OCI-LY7 (cell line): Measurements from ENCODE around the gene PTCH1. TPM values are rescaled to one million over a fixed set of nuclear protein-coding genes. Genes with fewer than 3 reads are reported as not detected.

Experiments
- BruUV-seq: library from RNA; stranded (reverse); fragments of 400-500 nt; replicated peaks from 2 replicates; lab custom pipeline; 2021; lab: Mats Ljungman, UMichigan
- CTCF ChIA-PET: fragments of 300-600 bp; sonication (Branson Sonifier 250); formaldehyde crosslinking; loops from one replicate; lab custom pipeline; 2022; ENCODE audit warnings: antibody characterized with exemption; ENCODE audit not compliant: unreplicated experiment; lab: Charles Lee
- POLR2A ChIA-PET: fragments of 300-600 bp; sonication (Branson Sonifier 250); formaldehyde crosslinking; loops from one replicate; lab custom pipeline; 2022; ENCODE audit warnings: antibody characterized with exemption; lab: Charles Lee
- DNase-seq: peaks from one replicate; pipeline ENCODE4 v3.0.0-alpha.2; 2015; ENCODE audit warnings: low spot score
- H2AFZ ChIP-seq: fragments of 200-600 bp; sonication (generic), shearing (Covaris generic); 2 replicates; pipeline ENCODE4 v1.6.1; 2014; ENCODE audit warnings: mild to moderate bottlenecking, antibody characterized with exemption, low read length, moderate library complexity
- H3K27ac ChIP-seq: fragments of 200-600 bp; sonication (generic); 2 replicates; pipeline ENCODE4 v1.5.1; 2014; ENCODE audit warnings: mixed run types, low read depth, mild to moderate bottlenecking, moderate library complexity, low read length, inconsistent platforms; ENCODE audit not compliant: poor library complexity, severe bottlenecking
- H3K36me3 ChIP-seq: fragments of 200-600 bp; sonication (generic); 2 replicates; pipeline ENCODE4 v1.6.1; 2014; ENCODE audit warnings: mild to moderate bottlenecking, antibody characterized with exemption, low read length, moderate library complexity, mixed read lengths; ENCODE audit not compliant: insufficient read depth
- H3K4me1 ChIP-seq: fragments of 200-600 bp; sonication (generic); 2 replicates; pipeline ENCODE4 v1.5.1; 2014; ENCODE audit warnings: mild to moderate bottlenecking, low read length; ENCODE audit not compliant: insufficient read depth, poor library complexity, severe bottlenecking
- H3K4me2 ChIP-seq: fragments of 200-600 bp; sonication (generic); 2 replicates; pipeline ENCODE4 v1.6.1; 2014; ENCODE audit warnings: mild to moderate bottlenecking, low read length
- H3K4me3 ChIP-seq: fragments of 200-600 bp; sonication (generic); 2 replicates; pipeline ENCODE4 v1.5.1; 2014; ENCODE audit warnings: mild to moderate bottlenecking, low read depth, low read length; ENCODE audit not compliant: poor library complexity, severe bottlenecking
- H3K79me2 ChIP-seq: fragments of 200-600 bp; sonication (generic); 2 replicates; pipeline ENCODE4 v1.6.1; 2016; ENCODE audit warnings: low read depth, mild to moderate bottlenecking, low read length, moderate library complexity, mixed read lengths; ENCODE audit not compliant: insufficient read depth
- H3K9me2 ChIP-seq: fragments of 200-600 bp; sonication (generic); 2 replicates; pipeline ENCODE4 v1.6.1; 2016; ENCODE audit warnings: mild to moderate bottlenecking, low read length, mixed read lengths; ENCODE audit not compliant: insufficient read depth
- H3K9me3 ChIP-seq: fragments of 200-600 bp; sonication (generic); 2 replicates; pipeline ENCODE4 v1.6.1; 2014; ENCODE audit warnings: mild to moderate bottlenecking, mixed run types, low read length, mixed read lengths
- H4K20me1 ChIP-seq: fragments of 200-600 bp; sonication (generic); 2 replicates; pipeline ENCODE4 v1.6.1; 2014; ENCODE audit warnings: mild to moderate bottlenecking, antibody characterized with exemption, low read length, moderate library complexity, mixed read lengths; ENCODE audit not compliant: insufficient read depth
- CTCF ChIP-seq: fragments of 200-600 bp; sonication (generic); conservative IDR thresholded peaks from 2 replicates; pipeline ENCODE4 v1.5.1; 2014; ENCODE audit warnings: mild to moderate bottlenecking, antibody characterized with exemption, low read length, moderate library complexity, mixed read lengths
- EZH2phosphoT487 ChIP-seq: fragments of 200-600 bp; sonication (generic); IDR thresholded peaks from 2 replicates; pipeline ENCODE4 v1.6.1; 2018; ENCODE audit warnings: low read depth, borderline replicate concordance, mild to moderate bottlenecking, mixed run types, antibody characterized with exemption, low read length, moderate library complexity, mixed read lengths
- intact Hi-C: fragments of 100-400 bp; cut with micrococcal nuclease; formaldehyde crosslinking; loops from one replicate; pipeline ENCODE4 v1.10.0; 2022; ENCODE audit not compliant: unreplicated experiment
- total RNA-seq, 2 experiments: library from RNA; depleted of rRNA in 1 of 2; stranded (reverse); fragments of >200 nt in 1 of 2; shearing (Covaris generic) in 1 of 2; gene quantifications; 2 replicates each; pipeline ENCODE4 v1.2.3, GENCODE V29; 2014 to 2022

The PTCH1 gene
- total RNA-seq, 2 experiments from 2014 or later = 13.1 to 36.1 TPM

- no peaks in the 10 kb centered on the region for H3K79me2 ChIP-seq
- no peak overlapping the region for H3K27ac ChIP-seq
- TF ChIP-seq CTCF (no peak), EZH2phosphoT487 (no peak)
- no peak overlapping the region for H3K4me2 ChIP-seq
- H3K4me1 ChIP-seq = no peaks in the 10 kb centered on the region
- intact Hi-C loops = no loop called here
- BruUV-seq = no TSS peak
- H3K9me3 ChIP-seq = peaks cover 15% of the 10 kb centered on the region; the same call in 1 of the 2 replicates
- POLR2A ChIA-PET = no interaction called here
- H3K36me3 ChIP-seq = peaks cover 26% of the 10 kb centered on the region
- H4K20me1 ChIP-seq = no peaks in the 10 kb centered on the region
- no peak overlapping the region for H2AFZ ChIP-seq
- H3K9me2 ChIP-seq = 0 out of 2 replicates have a peak, but pooled peaks cover 5% of the 10 kb centered on the region
- H3K4me3 ChIP-seq = no peak overlapping the region
- DNase-seq = no peak
- CTCF ChIA-PET = no interaction called here
These were observed 97.3 kb downstream of the PTCH1 start for GRCh38 chr9:95419444-95419843.

DNA sequence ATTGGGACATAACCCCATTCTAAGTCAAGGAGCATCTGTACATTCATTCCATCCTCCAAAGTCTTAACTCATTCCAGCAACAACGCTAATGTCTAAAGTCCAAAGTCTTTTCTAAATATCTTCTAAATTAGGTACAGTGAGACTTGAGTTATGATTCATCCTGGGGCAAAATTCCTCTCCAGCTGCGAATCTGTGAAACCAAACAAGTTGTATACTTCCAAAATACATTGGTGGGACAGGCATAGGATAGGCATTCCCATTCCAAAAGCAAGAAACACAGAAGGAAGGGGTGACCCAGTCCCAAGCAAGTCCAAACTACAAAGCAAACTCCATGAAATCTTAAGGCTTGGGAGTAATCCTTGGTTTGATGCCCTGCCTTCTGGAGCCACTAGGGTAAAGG lies 101.6 kb downstream of the PTCH1 start:
- no peaks in the 10 kb centered on the region for H3K36me3 ChIP-seq
- ChIA-PET CTCF (no interaction called here), POLR2A (no interaction called here)
- no peak for DNase-seq
- H3K4me3 ChIP-seq = no peak overlapping the region
- 0 out of 2 replicates have a peak, but pooled peaks cover 5% of the 10 kb centered on the region for H3K9me2 ChIP-seq
- no peaks in the 10 kb centered on the region for H4K20me1 ChIP-seq
- H3K79me2 ChIP-seq = no peaks in the 10 kb centered on the region
- intact Hi-C loops = no loop called here
- no peaks in the 10 kb centered on the region for H3K9me3 ChIP-seq
- no peak overlapping the region for H2AFZ ChIP-seq
- H3K4me2 ChIP-seq = no peak overlapping the region
- BruUV-seq = no TSS peak
- H3K27ac ChIP-seq = no peak overlapping the region
- TF ChIP-seq EZH2phosphoT487 = no peak
- H3K4me1 ChIP-seq = no peaks in the 10 kb centered on the region

DNA sequence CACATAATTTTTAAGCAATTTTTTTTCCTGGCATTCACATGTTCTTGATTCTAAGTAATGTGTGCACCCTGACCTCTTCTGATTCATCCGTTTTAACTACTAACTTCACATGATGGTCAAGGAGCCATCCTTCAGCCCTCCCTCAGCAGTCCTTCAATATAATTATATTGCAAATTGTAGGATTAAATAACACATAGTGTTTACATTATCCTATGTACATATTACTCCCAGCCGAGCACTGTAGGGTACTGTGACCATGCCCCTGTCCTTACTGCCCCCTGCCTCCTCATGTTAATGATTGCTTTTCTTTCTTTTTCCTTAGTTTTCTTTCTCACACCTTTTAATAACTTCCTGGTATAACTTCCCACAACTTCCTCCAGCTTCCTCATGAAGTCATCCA lies 103.0 kb downstream of the PTCH1 start:
- no TSS peak for BruUV-seq

More for the DNA sequence above, 103.0 kb downstream of the PTCH1 start:
- Histone ChIP-seq H3K79me2 (no peaks in the 10 kb centered on the region), H4K20me1 (no peaks in the 10 kb centered on the region), H3K27ac (no peak overlapping the region), H3K36me3 (no peaks in the 10 kb centered on the region), H3K4me2 (no peak overlapping the region), H3K4me1 (no peaks in the 10 kb centered on the region), H3K4me3 (no peak overlapping the region), H3K9me3 (no peaks in the 10 kb centered on the region), H2AFZ (no peak overlapping the region), H3K9me2 (0 out of 2 replicates have a peak, but pooled peaks cover 5% of the 10 kb centered on the region)
- TF ChIP-seq EZH2phosphoT487 (no peak), CTCF (no peak)
- no peak for DNase-seq
- CTCF ChIA-PET = no interaction called here
- intact Hi-C loops = no loop called here
- POLR2A ChIA-PET = no interaction called here
